GM18861 (cell line): ENCODE data around the gene AQP12B.
"Not testable (repeated sequence)": the region's sequence is repeated elsewhere in the genome, so short reads cannot be mapped to it uniquely, and the experiment has no call there.

ENCODE experiments used
- ATAC-seq: cut with Tn5 transposase; IDR thresholded peaks from one replicate; pipeline ENCODE4 v1.9.1; 2021; ENCODE audit not compliant: unreplicated experiment

AQP12B gene

GRCh38 chr2:240701736-240702639 lies 19.3 kb upstream of the AQP12B start:
- ATAC-seq = no peak

GRCh38 chr2:240701091-240701735 lies 18.5 kb upstream of the AQP12B start:
- ATAC-seq = no peak

GRCh38 chr2:240700616-240701015 lies 17.9 kb upstream of the AQP12B start:
- not testable (repeated sequence) for ATAC-seq

- ATAC-seq = not testable (repeated sequence)
Observed at GRCh38 chr2:240699835-240700234, 17.1 kb upstream of the AQP12B start.

- ATAC-seq = not testable (repeated sequence)
Observed at GRCh38 chr2:240698852-240699561, 16.3 kb upstream of the AQP12B start.

- not testable (repeated sequence) for ATAC-seq
Observed at GRCh38 chr2:240696469-240696868, 13.8 kb upstream of the AQP12B start.

- not testable (repeated sequence) for ATAC-seq
Observed at GRCh38 chr2:240695593-240695992, 12.9 kb upstream of the AQP12B start.

- not testable (repeated sequence) for ATAC-seq
Observed at GRCh38 chr2:240694304-240694703, 11.6 kb upstream of the AQP12B start.

- ATAC-seq = not testable (repeated sequence)
Observed at GRCh38 chr2:240692583-240693561, 10.2 kb upstream of the AQP12B start.

- ATAC-seq = not testable (repeated sequence)
Observed at GRCh38 chr2:240691631-240692420, 9.1 kb upstream of the AQP12B start, which contains the start of gene AQP12A. TSS of gene AQP12A (plus strand) at chr2:240691866. CDS start at chr2:240691914, 48 bp downstream.

- ATAC-seq = not testable (repeated sequence)
Observed at GRCh38 chr2:240691075-240691427, 8.4 kb upstream of the AQP12B start.

GRCh38 chr2:240690421-240691074 lies 7.9 kb upstream of the AQP12B start:
- ATAC-seq = not testable (repeated sequence)

- no peak for ATAC-seq
Observed at GRCh38 chr2:240689975-240690374, 7.3 kb upstream of the AQP12B start.

GRCh38 chr2:240688553-240688919 lies 5.9 kb upstream of the AQP12B start:
- ATAC-seq = no peak

GRCh38 chr2:240687741-240688552 lies 5.3 kb upstream of the AQP12B start:
- no peak for ATAC-seq

- no peak for ATAC-seq
Observed at GRCh38 chr2:240687045-240687740, 4.5 kb upstream of the AQP12B start.

- ATAC-seq = no peak
Observed at GRCh38 chr2:240686460-240686859, 3.8 kb upstream of the AQP12B start.
